Measurements from ENCODE around the gene EPHA6. TPM values are rescaled to one million over a fixed set of nuclear protein-coding genes. Genes with fewer than 3 reads are reported as not detected.

The EPHA6 gene
- total RNA-seq, 2 experiments from 2014 or later: not detected

DNA sequence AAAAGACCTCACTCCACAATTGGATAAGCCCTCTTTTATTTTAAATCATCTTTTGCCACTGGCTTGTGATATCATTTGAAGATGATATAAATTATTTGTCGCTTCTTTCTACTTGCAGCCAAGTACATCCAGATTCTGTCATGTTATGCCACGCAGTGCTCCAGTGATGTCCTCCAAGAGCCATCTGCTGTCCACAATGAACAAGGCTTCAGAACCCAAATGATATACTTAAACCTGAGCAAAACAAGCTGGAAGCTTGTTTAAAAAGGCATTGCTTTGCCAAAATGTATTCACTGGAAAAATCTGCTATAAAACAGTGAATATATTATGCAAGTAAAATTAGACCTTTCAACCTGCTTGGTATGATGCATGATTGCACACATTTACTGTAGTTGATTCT is 891.4 kb downstream of the EPHA6 start:
- Histone ChIP-seq H3K27me3 (ENCODE audit: control insufficient read depth in 1 of 2, insufficient read depth in 2 of 2, low read length in 2 of 2) (no peaks in the 10 kb centered on the region), H3K27ac (ENCODE audit: low read depth in 1 of 2, low read length in 2 of 2) (no peak overlapping the region), H3K4me3 (ENCODE audit: low read length) (no peak overlapping the region), H3K4me1 (ENCODE audit: insufficient read depth, low read length) (no peaks in the 10 kb centered on the region), H3K36me3 (ENCODE audit: insufficient read depth, low read length) (no peaks in the 10 kb centered on the region), H3K9me3 (ENCODE audit: control insufficient read depth in 1 of 2, insufficient read depth in 1 of 2, low read length in 2 of 2) (no peaks in the 10 kb centered on the region)
- H3K9me3 Mint-ChIP-seq: peaks cover 2% of the 10 kb centered on the region
- POLR2A ChIA-PET: no interaction called here
- H3K4me3 Mint-ChIP-seq: no peak overlapping the region
- H3K36me3 Mint-ChIP-seq (ENCODE audit: low read depth): no peaks in the 10 kb centered on the region
- DNase-seq (no peak), ATAC-seq (ENCODE audit: poor library complexity) (no peak)
- H3K27me3 Mint-ChIP-seq: peaks cover 16% of the 10 kb centered on the region
- TF ChIP-seq, protein P1, sequence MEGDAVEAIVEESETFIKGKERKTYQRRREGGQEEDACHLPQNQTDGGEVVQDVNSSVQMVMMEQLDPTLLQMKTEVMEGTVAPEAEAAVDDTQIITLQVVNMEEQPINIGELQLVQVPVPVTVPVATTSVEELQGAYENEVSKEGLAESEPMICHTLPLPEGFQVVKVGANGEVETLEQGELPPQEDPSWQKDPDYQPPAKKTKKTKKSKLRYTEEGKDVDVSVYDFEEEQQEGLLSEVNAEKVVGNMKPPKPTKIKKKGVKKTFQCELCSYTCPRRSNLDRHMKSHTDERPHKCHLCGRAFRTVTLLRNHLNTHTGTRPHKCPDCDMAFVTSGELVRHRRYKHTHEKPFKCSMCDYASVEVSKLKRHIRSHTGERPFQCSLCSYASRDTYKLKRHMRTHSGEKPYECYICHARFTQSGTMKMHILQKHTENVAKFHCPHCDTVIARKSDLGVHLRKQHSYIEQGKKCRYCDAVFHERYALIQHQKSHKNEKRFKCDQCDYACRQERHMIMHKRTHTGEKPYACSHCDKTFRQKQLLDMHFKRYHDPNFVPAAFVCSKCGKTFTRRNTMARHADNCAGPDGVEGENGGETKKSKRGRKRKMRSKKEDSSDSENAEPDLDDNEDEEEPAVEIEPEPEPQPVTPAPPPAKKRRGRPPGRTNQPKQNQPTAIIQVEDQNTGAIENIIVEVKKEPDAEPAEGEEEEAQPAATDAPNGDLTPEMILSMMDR (IDR thresholded peaks at IDR 0.05): no peak
- intact Hi-C loops (cut with DNase I, micrococcal nuclease): no loop called here
- CTCF ChIA-PET: no interaction called here
- H3K27ac Mint-ChIP-seq: no peak overlapping the region
- H3K4me1 Mint-ChIP-seq (ENCODE audit: low read depth): no peaks in the 10 kb centered on the region

DNA sequence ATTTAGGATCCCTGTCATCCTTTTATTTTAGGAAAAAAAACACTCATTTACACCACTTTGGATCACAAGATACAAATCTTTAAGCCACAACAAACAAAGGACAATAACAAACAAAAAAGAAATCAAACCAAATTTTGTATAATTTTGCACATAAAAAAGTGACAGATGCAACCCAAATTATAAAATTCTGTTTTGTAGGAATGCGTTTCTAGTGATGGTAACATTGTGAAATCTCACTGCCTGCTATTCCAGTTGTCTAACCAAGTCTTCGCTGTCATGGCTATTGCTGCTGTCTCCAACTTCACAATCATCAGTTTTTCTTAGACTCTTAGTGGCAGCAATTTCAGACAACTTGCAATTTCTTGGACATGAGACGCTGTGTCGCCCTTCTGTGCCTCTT is 891.8 kb downstream of the EPHA6 start:
- DNase-seq: no peak
- Histone ChIP-seq H3K27me3 (ENCODE audit: control insufficient read depth in 1 of 2, insufficient read depth in 2 of 2, low read length in 2 of 2) (no peaks in the 10 kb centered on the region), H3K36me3 (ENCODE audit: insufficient read depth, low read length) (no peaks in the 10 kb centered on the region), H3K4me1 (ENCODE audit: insufficient read depth, low read length) (no peaks in the 10 kb centered on the region), H3K9me3 (ENCODE audit: control insufficient read depth in 1 of 2, insufficient read depth in 1 of 2, low read length in 2 of 2) (no peaks in the 10 kb centered on the region), H3K27ac (ENCODE audit: low read depth in 1 of 2, low read length in 2 of 2) (no peak overlapping the region), H3K4me3 (ENCODE audit: low read length) (no peak overlapping the region)
- H3K27ac Mint-ChIP-seq: no peak overlapping the region
- H3K4me3 Mint-ChIP-seq: no peak overlapping the region
- no peak for ATAC-seq (ENCODE audit: poor library complexity)
- intact Hi-C loops (cut with DNase I, micrococcal nuclease): no loop called here
- no peaks in the 10 kb centered on the region for H3K36me3 Mint-ChIP-seq (ENCODE audit: low read depth)
- CTCF ChIA-PET: no interaction called here
- peaks cover 12% of the 10 kb centered on the region for H3K27me3 Mint-ChIP-seq
- POLR2A ChIA-PET: no interaction called here
- peaks cover 2% of the 10 kb centered on the region for H3K9me3 Mint-ChIP-seq
- H3K4me1 Mint-ChIP-seq (ENCODE audit: low read depth): no peaks in the 10 kb centered on the region
- TF ChIP-seq, protein P1 (IDR thresholded peaks at IDR 0.05): no peak

DNA sequence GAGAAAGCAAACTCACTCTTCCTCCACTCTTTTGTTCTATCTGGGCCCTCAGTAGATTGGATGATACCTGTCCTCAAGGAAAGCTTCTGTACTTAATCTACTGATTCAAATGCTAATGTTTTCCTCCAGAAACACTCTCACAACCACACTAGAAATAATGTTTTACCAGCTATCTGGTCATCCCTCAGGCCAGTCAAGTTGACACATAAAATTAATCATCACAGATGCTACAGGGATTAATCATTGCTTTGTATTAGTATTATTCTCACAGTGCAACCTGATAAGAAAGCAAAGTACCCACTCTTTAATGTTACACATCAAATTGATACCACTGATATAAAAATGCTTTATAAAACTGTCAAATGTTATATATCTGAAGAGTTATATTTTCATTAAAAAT is 897.3 kb downstream of the EPHA6 start:
- Mint-ChIP-seq H3K4me1 (ENCODE audit: low read depth) (no peaks in the 10 kb centered on the region), H3K9me3 (peaks cover 2% of the 10 kb centered on the region), H3K36me3 (ENCODE audit: low read depth) (no peaks in the 10 kb centered on the region), H3K4me3 (no peak overlapping the region), H3K27me3 (peaks cover 11% of the 10 kb centered on the region), H3K27ac (no peak overlapping the region)
- ATAC-seq (ENCODE audit: poor library complexity): no peak
- Histone ChIP-seq H3K4me3 (ENCODE audit: low read length) (no peak overlapping the region), H3K4me1 (ENCODE audit: insufficient read depth, low read length) (no peaks in the 10 kb centered on the region), H3K36me3 (ENCODE audit: insufficient read depth, low read length) (no peaks in the 10 kb centered on the region), H3K9me3 (ENCODE audit: control insufficient read depth in 1 of 2, insufficient read depth in 1 of 2, low read length in 2 of 2) (no peaks in the 10 kb centered on the region), H3K27me3 (ENCODE audit: control insufficient read depth in 1 of 2, insufficient read depth in 2 of 2, low read length in 2 of 2) (peaks cover 0 to 4% of the 10 kb centered on the region in 2 experiments), H3K27ac (ENCODE audit: low read depth in 1 of 2, low read length in 2 of 2) (no peak overlapping the region)
- DNase-seq: no peak
- intact Hi-C loops (cut with DNase I, micrococcal nuclease): no loop called here
- ChIA-PET CTCF (no interaction called here), POLR2A (no interaction called here)
- TF ChIP-seq, protein P1 (IDR thresholded peaks at IDR 0.05): no peak
